ENCODE data around the gene REV1.

- TF ChIP-seq ZNF224 (CRISPR knock-in tag; IDR thresholded peaks at IDR 0.05) (no peak), MED1 (CRISPR knock-in tag; IDR thresholded peaks at IDR 0.05; ENCODE audit: borderline replicate concordance) (no peak), KLF6 (CRISPR knock-in tag; IDR thresholded peaks at IDR 0.05; ENCODE audit: borderline replicate concordance) (no peak), ZC3H8 (IDR thresholded peaks at IDR 0.05) (no peak), ZNF408 (CRISPR knock-in tag; IDR thresholded peaks at IDR 0.05; ENCODE audit: low read depth) (no peak), TAF1 (IDR thresholded peaks at IDR 0.05; ENCODE audit: control insufficient read depth, extremely low read depth, insufficient read depth, low read length, severe bottlenecking) (no peak), PHF21A (IDR thresholded peaks at IDR 0.05; ENCODE audit: borderline replicate concordance, low read depth) (no peak), NFRKB (IDR thresholded peaks at IDR 0.05; ENCODE audit: low read depth) (no peak), CTCF (IDR thresholded peaks at IDR 0.05 in 2 of 3, conservative IDR thresholded peaks at IDR 0.05 in 1 of 3; ENCODE audit: insufficient read depth in 2 of 3, low read depth in 1 of 3, low read length in 3 of 3) (no peak)
- TF ChIP-seq, protein P1, sequence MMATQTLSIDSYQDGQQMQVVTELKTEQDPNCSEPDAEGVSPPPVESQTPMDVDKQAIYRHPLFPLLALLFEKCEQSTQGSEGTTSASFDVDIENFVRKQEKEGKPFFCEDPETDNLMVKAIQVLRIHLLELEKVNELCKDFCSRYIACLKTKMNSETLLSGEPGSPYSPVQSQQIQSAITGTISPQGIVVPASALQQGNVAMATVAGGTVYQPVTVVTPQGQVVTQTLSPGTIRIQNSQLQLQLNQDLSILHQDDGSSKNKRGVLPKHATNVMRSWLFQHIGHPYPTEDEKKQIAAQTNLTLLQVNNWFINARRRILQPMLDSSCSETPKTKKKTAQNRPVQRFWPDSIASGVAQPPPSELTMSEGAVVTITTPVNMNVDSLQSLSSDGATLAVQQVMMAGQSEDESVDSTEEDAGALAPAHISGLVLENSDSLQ (IDR thresholded peaks at IDR 0.05) = no peak
Observed at GRCh38 chr2:99471654-99472599, 17.9 kb downstream of the REV1 start.
